HG03139 (cell line): ENCODE results near the gene ASB15.

Experiments
- ATAC-seq: cut with Tn5 transposase; IDR thresholded peaks from one replicate; pipeline ENCODE4 v1.9.1; 2021; ENCODE audit not compliant: unreplicated experiment

The ASB15 gene

DNA sequence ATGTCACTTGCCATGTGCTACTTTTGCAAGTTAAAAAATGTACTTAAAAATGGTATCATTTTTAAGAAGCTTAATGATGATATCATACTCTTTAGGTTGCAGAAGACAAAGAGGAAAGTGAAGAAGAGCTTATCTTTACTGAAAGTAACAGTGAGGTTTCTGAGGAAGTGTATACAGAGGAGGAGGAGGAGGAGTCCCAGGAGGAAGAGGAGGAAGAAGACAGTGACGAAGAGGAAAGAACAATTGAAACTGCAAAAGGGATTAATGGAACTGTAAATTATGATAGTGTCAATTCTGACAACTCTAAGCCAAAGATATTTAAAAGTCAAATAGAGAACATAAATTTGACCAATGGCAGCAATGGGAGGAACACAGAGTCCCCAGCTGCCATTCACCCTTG, 60.1 kb downstream of the ASB15 start:
- ATAC-seq: no peak

DNA sequence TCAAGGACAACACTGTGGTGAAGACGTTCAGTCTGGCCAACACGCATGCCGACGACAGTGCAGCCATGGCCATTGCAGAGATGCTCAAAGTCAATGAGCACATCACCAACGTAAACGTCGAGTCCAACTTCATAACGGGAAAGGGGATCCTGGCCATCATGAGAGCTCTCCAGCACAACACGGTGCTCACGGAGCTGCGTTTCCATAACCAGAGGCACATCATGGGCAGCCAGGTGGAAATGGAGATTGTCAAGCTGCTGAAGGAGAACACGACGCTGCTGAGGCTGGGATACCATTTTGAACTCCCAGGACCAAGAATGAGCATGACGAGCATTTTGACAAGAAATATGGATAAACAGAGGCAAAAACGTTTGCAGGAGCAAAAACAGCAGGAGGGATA, 60.7 kb downstream of the ASB15 start:
- no peak for ATAC-seq

DNA sequence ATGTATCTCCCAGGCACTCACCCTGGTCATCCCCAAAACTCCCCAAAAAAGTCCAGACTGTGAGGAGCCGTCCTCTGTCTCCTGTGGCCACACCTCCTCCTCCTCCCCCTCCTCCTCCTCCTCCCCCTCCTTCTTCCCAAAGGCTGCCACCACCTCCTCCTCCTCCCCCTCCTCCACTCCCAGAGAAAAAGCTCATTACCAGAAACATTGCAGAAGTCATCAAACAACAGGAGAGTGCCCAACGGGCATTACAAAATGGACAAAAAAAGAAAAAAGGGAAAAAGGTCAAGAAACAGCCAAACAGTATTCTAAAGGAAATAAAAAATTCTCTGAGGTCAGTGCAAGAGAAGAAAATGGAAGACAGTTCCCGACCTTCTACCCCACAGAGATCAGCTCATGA, 61.1 kb downstream of the ASB15 start:
- ATAC-seq: no peak

DNA sequence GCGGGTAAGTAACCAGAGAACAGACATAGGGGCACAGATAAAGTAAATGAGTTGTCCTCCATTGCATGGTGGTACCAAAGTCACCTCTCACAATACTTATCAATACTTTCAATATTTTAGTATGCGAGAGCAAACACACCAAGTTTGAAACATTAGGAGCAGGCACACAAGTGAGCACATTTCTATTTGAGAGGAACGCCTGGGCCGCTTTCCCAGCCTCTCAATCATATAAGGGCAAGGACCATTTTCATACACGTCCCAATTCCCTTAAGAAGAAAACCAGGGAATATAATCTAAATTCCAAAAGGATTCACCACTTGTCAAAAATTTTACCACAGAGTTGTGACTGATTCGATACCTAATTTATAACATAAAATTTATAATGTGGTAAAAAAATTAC, 61.6 kb downstream of the ASB15 start:
- ATAC-seq: no peak

DNA sequence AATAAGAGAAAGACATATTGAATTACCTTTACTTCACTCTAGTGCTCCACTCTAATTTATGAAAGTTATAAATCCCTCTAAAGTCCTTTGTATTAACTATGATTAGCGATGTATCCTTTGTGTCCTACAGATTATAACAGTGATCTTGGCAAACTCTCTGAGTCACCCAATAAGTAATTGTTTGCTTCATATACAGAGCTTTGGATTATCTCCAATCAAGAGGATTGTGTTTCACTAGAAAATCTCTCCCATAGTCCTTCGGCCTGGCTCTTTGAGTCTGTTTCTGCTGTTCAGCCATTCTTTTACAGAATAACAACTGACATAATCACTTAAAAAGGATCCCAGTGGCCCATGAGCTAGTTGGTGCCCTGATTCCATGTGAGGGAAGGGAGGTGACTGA, 63.5 kb downstream of the ASB15 start:
- ATAC-seq: no peak

DNA sequence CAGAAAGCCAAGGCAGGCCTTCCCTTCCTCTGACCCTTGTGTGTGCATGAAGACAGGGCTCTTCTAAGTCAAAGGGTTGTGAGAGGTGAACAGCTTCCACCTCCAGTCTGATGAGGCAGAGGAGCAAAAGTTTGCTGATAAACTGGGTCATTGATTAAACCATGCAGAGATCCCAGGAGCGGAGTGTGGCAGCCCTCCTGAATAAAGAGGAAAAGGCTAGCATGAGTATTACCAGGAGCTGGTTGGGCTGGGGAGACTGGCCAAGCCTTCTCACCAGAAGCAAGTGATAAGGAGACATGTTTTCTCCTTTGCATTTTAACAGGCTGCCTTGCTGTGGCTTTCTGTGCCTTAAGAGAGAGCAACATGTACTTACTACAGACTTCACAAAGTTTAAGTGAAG, 64.3 kb downstream of the ASB15 start:
- no peak for ATAC-seq

DNA sequence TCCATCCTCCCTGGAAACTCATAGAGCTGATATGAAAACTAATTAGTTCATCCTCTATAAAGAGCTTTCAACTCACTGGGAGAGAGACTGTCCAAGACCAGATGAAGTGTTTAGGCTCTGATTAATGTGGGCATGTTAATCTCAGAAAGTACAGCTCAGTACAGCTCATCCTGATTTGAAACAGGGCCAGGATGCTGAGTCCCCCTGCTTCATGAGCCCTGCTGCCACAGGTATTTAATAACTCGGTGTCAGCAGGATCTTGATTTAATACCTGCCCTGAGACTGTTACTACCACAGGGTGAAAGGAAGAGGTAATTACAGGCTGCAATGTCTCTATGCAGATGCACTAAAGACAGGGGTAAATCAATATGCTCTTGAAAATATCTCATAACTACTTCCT, 64.9 kb downstream of the ASB15 start:
- no peak for ATAC-seq

DNA sequence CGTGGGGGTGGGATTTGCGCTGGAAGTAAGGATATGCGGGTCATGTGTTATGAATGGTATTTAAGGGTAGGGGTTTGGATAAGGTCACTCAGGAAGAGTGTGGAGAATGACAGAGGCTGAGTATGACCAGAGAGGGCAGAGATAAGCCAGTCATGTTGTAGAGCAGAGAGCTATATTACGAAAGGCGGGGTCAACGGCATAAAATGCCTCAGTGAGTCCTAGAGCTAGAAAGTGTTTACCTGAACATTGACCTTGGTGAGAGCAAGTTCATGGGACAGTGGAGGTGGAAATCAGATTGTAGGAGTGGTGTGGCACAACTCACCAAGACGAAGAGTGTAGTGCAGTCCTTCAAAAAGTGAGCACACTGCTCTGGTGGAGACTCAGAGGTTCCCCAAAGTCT, 67.9 kb downstream of the ASB15 start:
- no peak for ATAC-seq

DNA sequence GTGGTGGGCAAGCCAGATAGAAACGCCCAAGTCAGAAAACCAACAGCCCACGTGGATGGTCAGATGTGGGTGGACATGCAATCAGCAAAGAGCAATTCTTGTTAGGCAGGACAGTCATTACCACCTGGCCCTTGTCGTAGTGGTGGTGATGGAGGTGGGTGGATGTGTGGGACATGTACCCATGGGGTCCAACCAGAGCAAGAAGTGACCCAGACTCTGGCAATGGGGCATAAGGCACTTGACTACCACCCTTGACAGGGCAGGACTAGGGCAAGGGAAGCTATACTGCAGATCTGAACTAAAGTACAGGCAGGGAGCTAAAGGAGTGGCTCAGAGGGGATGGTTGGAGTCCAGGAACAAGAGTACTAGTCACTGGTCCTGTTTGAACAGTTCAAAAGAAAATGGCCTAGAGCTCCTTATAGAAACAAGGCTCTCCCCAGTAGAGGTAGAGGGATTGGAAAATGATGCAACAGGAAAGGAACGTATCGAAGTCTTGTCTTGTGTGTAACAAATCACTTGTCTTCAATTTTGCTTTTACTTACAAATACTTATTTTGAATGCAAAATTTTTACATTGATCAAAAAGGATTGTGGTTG, 71.6 kb downstream of the ASB15 start:
- ATAC-seq: no peak

DNA sequence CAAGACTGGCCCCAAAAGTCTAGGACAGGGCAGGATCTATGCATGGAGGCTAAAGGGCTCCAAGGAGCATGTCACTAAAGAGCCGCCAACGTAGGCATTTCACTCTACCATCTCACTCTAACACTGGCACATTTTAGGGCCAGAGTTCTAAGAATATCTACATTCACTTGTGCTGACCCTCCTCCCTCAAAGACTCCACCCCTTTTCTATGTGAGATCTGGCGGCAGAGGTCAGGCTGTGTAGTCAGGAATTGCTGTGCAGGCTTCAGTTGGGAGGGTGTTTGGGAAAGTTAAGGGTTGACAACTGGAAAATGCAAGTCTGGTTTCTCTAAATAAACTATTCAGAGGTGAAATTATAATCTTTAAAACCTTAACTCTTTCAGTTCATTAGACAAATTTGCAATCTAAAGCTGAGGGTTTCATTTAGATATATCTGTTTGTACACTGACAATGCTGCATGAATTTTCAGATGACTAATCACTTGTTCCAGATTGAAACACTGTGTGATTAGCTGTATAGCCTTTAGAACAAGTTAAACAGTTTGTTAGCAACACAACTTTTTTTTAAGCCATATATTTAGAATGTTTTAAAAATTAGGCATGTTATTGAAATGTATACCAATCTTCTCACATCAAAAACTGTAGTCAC, 72.3 kb downstream of the ASB15 start:
- no peak for ATAC-seq

DNA sequence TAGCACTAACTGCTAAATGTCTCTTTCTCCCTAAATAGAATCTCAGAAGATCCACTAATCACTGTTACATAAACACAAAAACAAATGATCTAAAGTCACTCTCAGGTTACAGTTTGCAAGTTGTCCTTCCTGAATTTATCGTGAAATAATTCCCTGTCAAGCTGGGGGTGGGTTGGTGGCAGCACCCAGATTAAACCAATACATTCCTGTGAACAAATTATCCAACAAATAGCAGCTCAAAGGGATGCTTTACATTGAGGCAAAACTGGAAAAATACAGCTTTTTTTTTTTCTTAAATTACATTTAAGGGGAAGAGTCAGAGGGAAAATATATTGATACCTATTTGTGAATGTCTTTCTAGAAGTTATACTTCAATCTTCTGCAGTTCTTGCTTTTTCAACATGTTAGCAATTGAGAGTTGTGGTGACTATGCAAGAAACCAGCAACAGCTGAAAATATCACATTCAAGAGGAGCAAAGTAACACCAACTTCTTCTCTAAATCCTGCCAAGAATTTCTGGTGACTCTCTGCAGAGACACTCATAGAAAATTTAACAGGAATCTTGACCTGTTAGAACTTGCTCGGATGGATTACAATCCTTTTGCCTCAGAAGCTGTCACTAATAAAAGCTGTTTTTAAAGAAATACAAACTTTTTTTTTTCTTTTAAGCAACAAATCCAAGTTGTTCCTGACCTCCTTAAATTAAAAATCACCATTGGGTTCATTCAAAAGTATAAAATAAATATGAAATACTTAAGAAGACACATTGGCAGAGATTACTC, 73.0 kb downstream of the ASB15 start:
- ATAC-seq: no peak

DNA sequence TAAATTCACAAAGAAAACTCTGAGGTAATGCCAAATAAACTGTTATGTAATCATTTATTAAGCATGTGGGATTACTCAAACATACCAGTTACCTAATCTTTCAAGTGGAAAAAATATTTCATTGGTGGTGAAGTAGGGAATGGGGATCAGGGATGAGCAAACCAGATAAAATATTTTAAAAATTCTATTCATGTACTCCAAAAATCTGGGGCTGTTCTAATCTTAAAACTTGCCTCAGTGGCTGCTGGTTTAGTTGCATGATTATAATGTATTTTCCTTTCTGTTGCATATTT, 73.5 kb downstream of the ASB15 start:
- no peak for ATAC-seq

DNA sequence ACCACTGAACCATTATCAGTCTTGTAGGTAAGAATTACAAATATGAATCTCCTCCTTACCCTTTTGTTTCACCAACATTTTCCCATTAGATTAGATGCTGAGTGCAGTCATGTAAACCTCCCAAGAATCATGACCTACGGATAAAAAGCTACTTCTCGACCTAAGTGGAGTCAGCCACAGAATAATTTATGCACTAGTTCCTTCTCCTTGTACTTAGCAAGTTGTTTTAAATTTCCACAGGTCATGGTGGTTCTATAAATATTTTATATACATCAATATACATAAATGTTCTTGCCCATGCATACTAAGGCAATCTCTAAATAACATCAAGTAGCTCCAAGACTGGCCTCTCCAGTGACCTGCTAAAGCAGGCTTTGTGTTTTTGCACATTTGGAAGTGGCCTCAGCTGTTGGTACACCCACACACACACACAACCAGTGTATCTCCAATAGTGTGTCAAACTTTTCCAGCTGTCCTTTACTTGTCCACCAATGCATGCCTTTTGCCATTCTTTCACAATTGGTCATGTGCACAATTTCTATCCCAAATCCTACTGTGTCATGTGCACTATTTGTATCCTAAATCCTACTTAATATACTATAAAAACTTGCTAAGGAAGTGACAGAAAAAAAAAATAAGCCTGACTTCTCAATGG, 75.6 kb downstream of the ASB15 start:
- no peak for ATAC-seq

DNA sequence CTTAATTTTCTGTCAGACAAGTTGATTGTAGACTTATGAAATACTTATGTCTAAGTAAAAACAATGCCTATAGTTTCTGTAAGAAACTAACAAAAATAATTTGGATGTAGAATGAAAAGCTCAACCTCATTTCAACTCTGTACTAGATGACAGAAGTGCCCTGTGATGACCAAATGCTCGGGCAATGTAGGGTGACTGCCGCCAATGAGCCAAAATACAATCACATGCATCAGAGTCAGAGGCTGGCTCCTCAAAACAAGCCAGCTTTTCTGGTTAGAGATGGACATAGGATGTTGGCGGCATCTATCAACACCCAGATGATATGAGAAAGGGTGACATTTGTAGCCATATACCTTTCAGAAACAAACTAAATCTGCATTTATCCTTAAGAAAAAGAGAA, 78.0 kb downstream of the ASB15 start:
- no peak for ATAC-seq

DNA sequence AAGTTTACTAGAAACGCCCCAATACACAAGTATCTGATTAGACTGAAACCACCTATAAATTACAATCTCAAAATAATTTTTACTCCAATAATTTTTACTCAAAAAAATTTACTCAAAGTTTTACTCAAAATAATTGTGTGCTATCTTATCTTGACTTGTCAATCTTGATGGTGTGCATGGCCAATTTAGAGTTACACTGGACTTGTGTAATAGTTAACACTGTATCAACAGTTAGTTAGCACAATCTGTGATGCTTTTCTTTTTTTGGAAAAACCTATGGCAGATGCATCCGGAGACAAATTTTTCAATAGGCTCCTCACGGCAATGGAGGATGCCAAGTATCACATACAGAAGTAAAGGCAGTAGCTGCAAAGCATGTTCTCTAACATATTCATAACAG, 79.0 kb downstream of the ASB15 start:
- no peak for ATAC-seq

DNA sequence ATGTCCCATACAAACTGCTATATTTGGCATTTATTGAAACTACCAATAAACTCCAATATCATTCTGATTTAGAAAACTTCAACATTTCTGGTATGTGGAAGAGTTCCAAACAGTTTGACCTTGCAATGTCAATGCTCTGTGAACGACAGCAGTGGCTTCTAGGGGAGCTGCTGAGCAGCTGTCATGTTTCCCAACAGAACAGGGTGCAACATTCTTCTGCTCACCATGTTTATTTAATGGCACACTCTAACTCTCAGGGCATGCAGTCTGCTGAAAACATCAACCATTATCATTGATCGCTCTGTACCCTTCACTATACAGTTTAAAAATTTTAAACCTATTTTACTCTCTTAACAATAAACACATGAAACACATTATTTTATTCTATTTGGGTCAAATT, 79.9 kb downstream of the ASB15 start:
- ATAC-seq: no peak

DNA sequence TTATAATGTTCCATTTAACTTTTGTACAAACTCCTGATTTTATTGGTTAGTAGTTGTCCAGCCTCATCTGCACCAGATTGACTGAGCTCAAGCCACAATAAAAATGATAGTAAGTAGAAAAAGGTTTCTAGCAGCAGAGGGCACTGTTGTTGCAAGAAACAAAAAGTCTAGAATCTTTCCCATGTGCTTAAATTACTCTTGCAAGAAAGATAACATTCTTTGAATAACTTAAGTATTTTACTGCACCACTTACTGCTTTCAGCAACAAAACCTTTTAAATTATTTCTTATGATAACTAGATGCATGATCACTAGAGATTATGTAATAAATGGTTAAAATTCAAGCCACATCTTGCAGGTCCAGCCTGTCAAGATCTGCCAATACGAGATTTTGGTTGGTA, 81.1 kb downstream of the ASB15 start:
- ATAC-seq: no peak

DNA sequence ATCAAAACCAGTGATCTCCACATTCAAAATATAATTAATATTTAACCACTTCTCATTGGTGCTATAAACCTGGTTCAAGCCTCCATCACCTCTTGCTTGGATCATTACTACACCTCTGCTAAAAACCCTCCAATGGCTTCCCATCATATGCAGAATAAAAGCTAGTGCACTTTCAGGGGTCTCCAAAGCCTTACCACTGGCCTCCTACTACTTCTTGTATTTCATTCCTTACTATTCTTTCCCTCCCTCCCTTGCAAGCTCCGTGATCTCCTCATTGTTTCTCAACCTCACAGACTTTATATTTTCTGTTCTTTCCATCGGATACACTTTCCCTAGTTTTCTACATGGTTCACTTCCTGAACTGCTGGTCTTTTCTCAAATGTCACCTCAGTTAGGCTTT, 85.5 kb downstream of the ASB15 start:
- ATAC-seq: no peak

DNA sequence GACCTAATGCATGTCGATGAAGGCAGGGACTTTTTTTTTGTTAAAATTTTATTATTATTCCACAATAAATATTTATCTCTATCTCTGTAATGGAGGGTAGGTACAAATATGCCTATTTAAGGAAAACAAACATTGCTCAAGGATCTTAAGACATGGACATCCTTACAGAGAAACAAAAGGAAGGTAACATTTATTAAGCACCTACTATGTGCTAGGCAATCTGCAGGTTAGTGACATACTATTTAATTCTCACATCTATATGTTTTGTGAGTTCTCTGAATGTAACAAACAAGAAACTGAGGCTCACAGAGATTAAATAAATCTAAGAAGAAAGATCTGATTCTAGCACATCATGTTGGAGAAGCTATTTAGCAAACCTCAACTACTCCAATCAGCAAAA, 86.1 kb downstream of the ASB15 start:
- no peak for ATAC-seq
